Measurements from ENCODE around the gene RBFOX2. TPM values are rescaled to one million over a fixed set of nuclear protein-coding genes. Genes with fewer than 3 reads are reported as not detected.

RBFOX2 gene
- total and polyA plus RNA-seq, 4 donors: 14.2 to 53.6 (median 25.6) TPM

DNA sequence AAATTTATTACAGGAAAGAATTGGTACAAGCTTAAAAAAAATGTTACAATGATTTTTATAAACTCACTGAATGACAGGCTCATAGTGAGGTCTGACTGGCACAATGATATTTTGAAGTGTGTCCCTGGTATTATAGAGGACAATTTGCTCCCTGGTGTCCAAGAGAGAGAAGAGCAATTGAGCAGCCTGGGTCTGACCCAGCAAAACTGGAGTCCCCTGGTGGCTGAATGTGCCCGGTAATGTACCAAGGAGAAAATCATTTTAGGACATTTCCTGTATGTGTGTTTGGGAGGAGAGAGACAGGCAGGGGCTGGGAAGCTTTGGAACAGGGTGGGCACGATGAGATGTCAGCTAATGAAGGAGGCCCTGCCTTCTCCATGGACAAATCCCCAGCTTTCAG is 185.7 kb downstream of the RBFOX2 start:
- WGBS: 45% methylated on average over 2 of the region's 2 CpGs
- no peaks in the 10 kb centered on the region for H3K36me3 ChIP-seq (ENCODE audit: control insufficient read depth in 4 of 4, insufficient read depth in 3 of 4, low read depth in 1 of 4, low read length in 3 of 4)
- TF ChIP-seq, protein P1, sequence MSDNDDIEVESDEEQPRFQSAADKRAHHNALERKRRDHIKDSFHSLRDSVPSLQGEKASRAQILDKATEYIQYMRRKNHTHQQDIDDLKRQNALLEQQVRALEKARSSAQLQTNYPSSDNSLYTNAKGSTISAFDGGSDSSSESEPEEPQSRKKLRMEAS (IDR thresholded peaks at IDR 0.05): no peak
- TF ChIP-seq, protein P2, sequence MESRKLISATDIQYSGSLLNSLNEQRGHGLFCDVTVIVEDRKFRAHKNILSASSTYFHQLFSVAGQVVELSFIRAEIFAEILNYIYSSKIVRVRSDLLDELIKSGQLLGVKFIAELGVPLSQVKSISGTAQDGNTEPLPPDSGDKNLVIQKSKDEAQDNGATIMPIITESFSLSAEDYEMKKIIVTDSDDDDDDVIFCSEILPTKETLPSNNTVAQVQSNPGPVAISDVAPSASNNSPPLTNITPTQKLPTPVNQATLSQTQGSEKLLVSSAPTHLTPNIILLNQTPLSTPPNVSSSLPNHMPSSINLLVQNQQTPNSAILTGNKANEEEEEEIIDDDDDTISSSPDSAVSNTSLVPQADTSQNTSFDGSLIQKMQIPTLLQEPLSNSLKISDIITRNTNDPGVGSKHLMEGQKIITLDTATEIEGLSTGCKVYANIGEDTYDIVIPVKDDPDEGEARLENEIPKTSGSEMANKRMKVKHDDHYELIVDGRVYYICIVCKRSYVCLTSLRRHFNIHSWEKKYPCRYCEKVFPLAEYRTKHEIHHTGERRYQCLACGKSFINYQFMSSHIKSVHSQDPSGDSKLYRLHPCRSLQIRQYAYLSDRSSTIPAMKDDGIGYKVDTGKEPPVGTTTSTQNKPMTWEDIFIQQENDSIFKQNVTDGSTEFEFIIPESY (IDR thresholded peaks at IDR 0.05): no peak
- TF ChIP-seq YY1 (IDR thresholded peaks at IDR 0.05): no peak
- TF ChIP-seq RXRA (IDR thresholded peaks at IDR 0.05): peak in 1 of 2 donors; percentile 9
- no peak for TF ChIP-seq JUND (IDR thresholded peaks at IDR 0.05)
- no peak for TF ChIP-seq FOXA1 (IDR thresholded peaks at IDR 0.05)
- TF ChIP-seq SP1 (IDR thresholded peaks at IDR 0.05): no peak
- no peak for TF ChIP-seq GABPA (IDR thresholded peaks at IDR 0.05 in 1 of 2, conservative IDR thresholded peaks at IDR 0.05 in 1 of 2)
- TF ChIP-seq FOXA2 (IDR thresholded peaks at IDR 0.05): no peak
- TF ChIP-seq, protein P3, sequence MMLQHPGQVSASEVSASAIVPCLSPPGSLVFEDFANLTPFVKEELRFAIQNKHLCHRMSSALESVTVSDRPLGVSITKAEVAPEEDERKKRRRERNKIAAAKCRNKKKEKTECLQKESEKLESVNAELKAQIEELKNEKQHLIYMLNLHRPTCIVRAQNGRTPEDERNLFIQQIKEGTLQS (IDR thresholded peaks at IDR 0.05): no peak
- TF ChIP-seq TAF1 (conservative IDR thresholded peaks at IDR 0.05): no peak
- TF ChIP-seq NR2F2 (IDR thresholded peaks at IDR 0.05): no peak
- no peak for TF ChIP-seq HNF4G (IDR thresholded peaks at IDR 0.05)
- TF ChIP-seq, protein P4, sequence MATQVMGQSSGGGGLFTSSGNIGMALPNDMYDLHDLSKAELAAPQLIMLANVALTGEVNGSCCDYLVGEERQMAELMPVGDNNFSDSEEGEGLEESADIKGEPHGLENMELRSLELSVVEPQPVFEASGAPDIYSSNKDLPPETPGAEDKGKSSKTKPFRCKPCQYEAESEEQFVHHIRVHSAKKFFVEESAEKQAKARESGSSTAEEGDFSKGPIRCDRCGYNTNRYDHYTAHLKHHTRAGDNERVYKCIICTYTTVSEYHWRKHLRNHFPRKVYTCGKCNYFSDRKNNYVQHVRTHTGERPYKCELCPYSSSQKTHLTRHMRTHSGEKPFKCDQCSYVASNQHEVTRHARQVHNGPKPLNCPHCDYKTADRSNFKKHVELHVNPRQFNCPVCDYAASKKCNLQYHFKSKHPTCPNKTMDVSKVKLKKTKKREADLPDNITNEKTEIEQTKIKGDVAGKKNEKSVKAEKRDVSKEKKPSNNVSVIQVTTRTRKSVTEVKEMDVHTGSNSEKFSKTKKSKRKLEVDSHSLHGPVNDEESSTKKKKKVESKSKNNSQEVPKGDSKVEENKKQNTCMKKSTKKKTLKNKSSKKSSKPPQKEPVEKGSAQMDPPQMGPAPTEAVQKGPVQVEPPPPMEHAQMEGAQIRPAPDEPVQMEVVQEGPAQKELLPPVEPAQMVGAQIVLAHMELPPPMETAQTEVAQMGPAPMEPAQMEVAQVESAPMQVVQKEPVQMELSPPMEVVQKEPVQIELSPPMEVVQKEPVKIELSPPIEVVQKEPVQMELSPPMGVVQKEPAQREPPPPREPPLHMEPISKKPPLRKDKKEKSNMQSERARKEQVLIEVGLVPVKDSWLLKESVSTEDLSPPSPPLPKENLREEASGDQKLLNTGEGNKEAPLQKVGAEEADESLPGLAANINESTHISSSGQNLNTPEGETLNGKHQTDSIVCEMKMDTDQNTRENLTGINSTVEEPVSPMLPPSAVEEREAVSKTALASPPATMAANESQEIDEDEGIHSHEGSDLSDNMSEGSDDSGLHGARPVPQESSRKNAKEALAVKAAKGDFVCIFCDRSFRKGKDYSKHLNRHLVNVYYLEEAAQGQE (IDR thresholded peaks at IDR 0.05): no peak
- TF ChIP-seq, protein P5, sequence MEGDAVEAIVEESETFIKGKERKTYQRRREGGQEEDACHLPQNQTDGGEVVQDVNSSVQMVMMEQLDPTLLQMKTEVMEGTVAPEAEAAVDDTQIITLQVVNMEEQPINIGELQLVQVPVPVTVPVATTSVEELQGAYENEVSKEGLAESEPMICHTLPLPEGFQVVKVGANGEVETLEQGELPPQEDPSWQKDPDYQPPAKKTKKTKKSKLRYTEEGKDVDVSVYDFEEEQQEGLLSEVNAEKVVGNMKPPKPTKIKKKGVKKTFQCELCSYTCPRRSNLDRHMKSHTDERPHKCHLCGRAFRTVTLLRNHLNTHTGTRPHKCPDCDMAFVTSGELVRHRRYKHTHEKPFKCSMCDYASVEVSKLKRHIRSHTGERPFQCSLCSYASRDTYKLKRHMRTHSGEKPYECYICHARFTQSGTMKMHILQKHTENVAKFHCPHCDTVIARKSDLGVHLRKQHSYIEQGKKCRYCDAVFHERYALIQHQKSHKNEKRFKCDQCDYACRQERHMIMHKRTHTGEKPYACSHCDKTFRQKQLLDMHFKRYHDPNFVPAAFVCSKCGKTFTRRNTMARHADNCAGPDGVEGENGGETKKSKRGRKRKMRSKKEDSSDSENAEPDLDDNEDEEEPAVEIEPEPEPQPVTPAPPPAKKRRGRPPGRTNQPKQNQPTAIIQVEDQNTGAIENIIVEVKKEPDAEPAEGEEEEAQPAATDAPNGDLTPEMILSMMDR (IDR thresholded peaks at IDR 0.05; ENCODE audit: low read depth, low read length, missing input control): peak; percentile 75
- TF ChIP-seq RAD21 (IDR thresholded peaks at IDR 0.05): peak; percentile 75 to 87
- TF ChIP-seq HNF4A (conservative IDR thresholded peaks at IDR 0.05): no peak
- TF ChIP-seq EGR1 (IDR thresholded peaks at IDR 0.05; ENCODE audit: low read depth in 2 of 2): no peak
- no peaks in the 10 kb centered on the region for H3K27me3 ChIP-seq (ENCODE audit: control insufficient read depth in 4 of 4, insufficient read depth in 4 of 4, low read length in 3 of 4)
- H3K9ac ChIP-seq (ENCODE audit: low read depth in 1 of 2, low read length in 2 of 2): no peak overlapping the region
- H3K9me3 ChIP-seq (ENCODE audit: control insufficient read depth in 4 of 4, low read length in 3 of 4): no peaks in the 10 kb centered on the region
- DNase-seq (ENCODE audit: low spot score): no peak
- no peak overlapping the region for H3K4me3 ChIP-seq (ENCODE audit: low read depth in 1 of 3, low read length in 3 of 3)
- H3K27ac ChIP-seq (ENCODE audit: low read depth in 1 of 2, low read length in 2 of 2): no peak overlapping the region
- H3K4me1 ChIP-seq (ENCODE audit: control insufficient read depth in 4 of 4, insufficient read depth in 4 of 4, low read length in 3 of 4): peaks cover 5 to 12% (median 10%) of the 10 kb centered on the region in 4 donors
